ENCODE measurements around the gene PHF12. TPM values are rescaled to one million over a fixed set of nuclear protein-coding genes. Genes with fewer than 3 reads are reported as not detected.

PHF12 gene
- total and polyA plus RNA-seq, 2 of the 4 experiments (the other 2 are of a cell fraction), result 24.4 to 25.6 TPM

DNA sequence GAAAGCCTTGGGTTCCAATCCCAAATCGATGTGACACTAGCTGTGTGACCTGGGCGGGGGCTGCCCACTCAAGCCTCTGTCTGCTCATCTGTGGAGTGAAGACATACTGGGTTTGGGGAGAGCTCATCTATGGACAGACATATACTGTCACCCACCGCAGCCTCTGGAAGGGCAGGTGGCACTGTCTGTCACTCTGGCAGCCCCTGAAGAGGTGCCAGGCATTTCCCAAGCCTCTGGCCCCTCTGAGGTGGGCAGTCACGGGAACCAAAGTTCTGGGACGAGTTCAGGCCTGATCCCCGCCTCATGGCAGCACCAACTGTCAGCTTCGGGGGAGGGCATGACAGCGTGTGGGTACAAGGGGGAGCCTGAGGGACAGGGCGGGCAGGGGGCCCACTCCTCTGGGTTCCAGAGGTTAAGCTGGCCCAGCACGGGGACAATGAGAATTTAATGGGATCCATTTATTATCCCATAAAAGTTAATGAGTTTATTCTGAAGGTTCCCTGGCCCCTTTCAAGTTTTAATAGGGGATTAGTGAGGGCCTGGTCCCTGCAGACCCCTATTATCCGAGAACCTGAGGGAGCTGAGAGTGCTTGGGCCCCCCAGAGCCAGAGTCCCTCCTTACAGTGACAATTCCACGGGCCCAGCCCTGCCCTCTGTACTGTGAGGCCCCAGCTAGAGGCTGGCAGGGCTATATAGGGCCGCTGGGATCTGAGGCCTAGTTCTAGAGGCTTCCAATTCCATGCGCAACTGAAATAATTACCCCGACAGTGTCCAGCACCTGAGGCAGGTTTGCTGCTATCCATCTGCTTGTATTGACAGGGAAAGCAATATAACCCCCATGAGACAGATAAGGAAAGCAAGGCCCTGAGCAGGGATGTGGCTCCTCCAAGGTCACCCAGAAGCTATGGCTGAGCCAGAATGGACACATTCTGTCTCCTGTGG is 35.7 kb upstream of the PHF12 start:
- Histone ChIP-seq H3K4me1 (ENCODE audit: control insufficient read depth, insufficient read depth, low read length) (no peaks in the 10 kb centered on the region), H2AK5ac (ENCODE audit: low read depth, low read length) (no peak overlapping the region), H3K36me3 (ENCODE audit: control insufficient read depth, insufficient read depth, low read length) (no peaks in the 10 kb centered on the region), H4K20me1 (ENCODE audit: insufficient read depth, low read length) (no peaks in the 10 kb centered on the region), H3K4me3 (ENCODE audit: insufficient read depth, low read depth, low read length) (no peak overlapping the region), H2AFZ (replicated peaks; ENCODE audit: low read length, poor library complexity) (no peak overlapping the region), H3K9me3 (ENCODE audit: control insufficient read depth, insufficient read depth, low read length) (no peaks in the 10 kb centered on the region), H2AK9ac (replicated peaks; ENCODE audit: low read depth, low read length, poor library complexity) (no peak overlapping the region), H3K23ac (ENCODE audit: low read depth, low read length) (no peak overlapping the region), H3K9me1 (ENCODE audit: insufficient read depth, low read length) (no peaks in the 10 kb centered on the region), H3K27me3 (ENCODE audit: control insufficient read depth, insufficient read depth, low read length) (peaks cover 66% of the 10 kb centered on the region), H4K5ac (ENCODE audit: low read depth, low read length) (no peak overlapping the region), H3K4me2 (ENCODE audit: low read depth, low read length) (no peak overlapping the region), H3K14ac (replicated peaks; ENCODE audit: low read depth, low read length) (no peak overlapping the region), H2BK15ac (ENCODE audit: low read depth, low read length) (no peak overlapping the region), H3K4ac (ENCODE audit: low read depth, low read length) (no peak overlapping the region), H2BK5ac (ENCODE audit: low read depth, low read length, poor library complexity, severe bottlenecking) (no peak overlapping the region), H3K56ac (ENCODE audit: extremely low read depth, insufficient read depth, low read length) (no peak overlapping the region), H3K79me1 (ENCODE audit: low read depth in 1 of 2, low read length in 2 of 2) (no peaks in the 10 kb centered on the region), H3K18ac (ENCODE audit: low read depth, low read length) (no peak overlapping the region), H2BK120ac (ENCODE audit: low read depth, low read length) (no peak overlapping the region), H2BK20ac (ENCODE audit: low read depth, low read length) (no peak overlapping the region), H4K91ac (ENCODE audit: insufficient read depth, low read depth, low read length) (no peak overlapping the region), H4K8ac (ENCODE audit: low read depth in 2 of 2, low read length in 2 of 2) (no peak overlapping the region), H3K9ac (ENCODE audit: low read depth, low read length) (no peak overlapping the region), H3K27ac (ENCODE audit: insufficient read depth, low read length) (no peak overlapping the region)
- no peak for ATAC-seq (ENCODE audit: low read depth)
- BruUV-seq (replicated peaks), result no TSS peak
- 62% methylated on average over 9 of the region's 15 CpGs; no CpG with 5 or more reads in 1 of the 2 experiments for WGBS, 2 experiments (ENCODE audit: extremely low coverage in 2 of 2, insufficient read length in 1 of 2)
- dilution Hi-C loops (cut with HindIII; ENCODE audit: low sequenced_read_pairs, unreplicated experiment) (no loop called here), intact Hi-C loops (cut with micrococcal nuclease) (no loop called here), in situ Hi-C loops (cut with MboI; ENCODE audit: low sequenced_read_pairs) (no loop called here)
- ChIA-PET POLR2A (ENCODE audit: unreplicated experiment) (no interaction called here), CTCF (interaction anchor here (0.6 to 1.0 kb wide), 2 partner anchors 8 to 13 kb away, joined by 3 read pairs; no protein-coding TSS in a partner anchor)
- TF ChIP-seq RAD21 (IDR thresholded peaks at IDR 0.05; ENCODE audit: low read length), result no peak
- TF ChIP-seq SMC3 (IDR thresholded peaks at IDR 0.05; ENCODE audit: low read depth, low read length), result no peak
- TF ChIP-seq, protein P1, sequence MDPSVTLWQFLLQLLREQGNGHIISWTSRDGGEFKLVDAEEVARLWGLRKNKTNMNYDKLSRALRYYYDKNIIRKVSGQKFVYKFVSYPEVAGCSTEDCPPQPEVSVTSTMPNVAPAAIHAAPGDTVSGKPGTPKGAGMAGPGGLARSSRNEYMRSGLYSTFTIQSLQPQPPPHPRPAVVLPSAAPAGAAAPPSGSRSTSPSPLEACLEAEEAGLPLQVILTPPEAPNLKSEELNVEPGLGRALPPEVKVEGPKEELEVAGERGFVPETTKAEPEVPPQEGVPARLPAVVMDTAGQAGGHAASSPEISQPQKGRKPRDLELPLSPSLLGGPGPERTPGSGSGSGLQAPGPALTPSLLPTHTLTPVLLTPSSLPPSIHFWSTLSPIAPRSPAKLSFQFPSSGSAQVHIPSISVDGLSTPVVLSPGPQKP (IDR thresholded peaks at IDR 0.05; ENCODE audit: borderline replicate concordance, low read depth, low read length), result no peak
- no peak for TF ChIP-seq CHD1 (IDR thresholded peaks at IDR 0.05; ENCODE audit: low read depth, low read length)
- no peak for TF ChIP-seq RCOR1 (IDR thresholded peaks at IDR 0.05; ENCODE audit: insufficient replicate concordance, low read length)
- TF ChIP-seq NFE2L2 (IDR thresholded peaks at IDR 0.05; ENCODE audit: low read depth, low read length), result no peak
- TF ChIP-seq POLR2A (IDR thresholded peaks at IDR 0.05; ENCODE audit: low read depth, low read length), result no peak
- no peak for DNase-seq
